Raji (cell line): Measurements from ENCODE around the gene MYRF.

Experiments used
- POLR2A ChIP-seq: IDR thresholded peaks from 2 replicates; pipeline ENCODE4 v1.6.1; 2011; ENCODE audit warnings: low read depth, low read length, control low read depth; ENCODE audit not compliant: insufficient read depth

MYRF gene

GRCh38 chr11:61773356-61773755 is 20.9 kb downstream of the MYRF start:
- no peak for TF ChIP-seq POLR2A

- no peak for TF ChIP-seq POLR2A
Measured at GRCh38 chr11:61773809-61774208, 21.4 kb downstream of the MYRF start.

GRCh38 chr11:61774411-61774810 is 22.0 kb downstream of the MYRF start:
- TF ChIP-seq POLR2A = no peak

- TF ChIP-seq POLR2A = no peak
Measured at GRCh38 chr11:61775106-61775505, 22.7 kb downstream of the MYRF start.

- no peak for TF ChIP-seq POLR2A
Measured at GRCh38 chr11:61775606-61776554, 23.4 kb downstream of the MYRF start.

- no peak for TF ChIP-seq POLR2A
Measured at GRCh38 chr11:61776561-61777075, 24.2 kb downstream of the MYRF start.

- TF ChIP-seq POLR2A = no peak
Measured at GRCh38 chr11:61777234-61778090, 25.0 kb downstream of the MYRF start.

GRCh38 chr11:61778357-61778886 is 26.0 kb downstream of the MYRF start:
- no peak for TF ChIP-seq POLR2A

- no peak for TF ChIP-seq POLR2A
Measured at GRCh38 chr11:61778920-61779650, 26.6 kb downstream of the MYRF start.

- TF ChIP-seq POLR2A = no peak
Measured at GRCh38 chr11:61779666-61780525, 27.5 kb downstream of the MYRF start.

- no peak for TF ChIP-seq POLR2A
Measured at GRCh38 chr11:61780581-61781162, 28.2 kb downstream of the MYRF start.

GRCh38 chr11:61781585-61781984 is 29.1 kb downstream of the MYRF start:
- no peak for TF ChIP-seq POLR2A

- TF ChIP-seq POLR2A = no peak
Measured at GRCh38 chr11:61782299-61782698, 29.9 kb downstream of the MYRF start.
